ENCODE data around the gene PLCB1.
"Not testable (repeated sequence)": the region's sequence is repeated elsewhere in the genome, so short reads cannot be mapped to it uniquely, and the experiment has no call there.

PLCB1 gene

DNA sequence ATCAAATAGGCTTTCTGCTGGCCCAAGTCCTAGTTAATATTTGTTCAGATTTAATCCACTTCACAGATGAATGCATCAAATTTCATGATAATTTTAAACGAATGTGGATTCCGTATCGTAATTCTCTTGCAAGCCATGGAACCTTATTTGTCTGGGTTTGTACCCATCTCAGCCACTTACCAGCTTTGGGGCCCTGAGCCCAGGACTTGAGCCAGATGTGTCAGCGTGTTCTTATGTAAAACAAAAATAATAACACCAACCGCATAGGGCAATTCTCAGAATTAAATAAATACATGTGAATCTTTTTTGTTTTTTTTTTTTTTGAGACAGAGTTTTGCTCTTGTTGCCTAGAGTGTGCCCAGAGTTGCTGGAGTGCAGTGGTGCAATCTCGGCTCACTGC is 654.3 kb downstream of the PLCB1 start:
- no peak for DNase-seq (ENCODE audit: low spot score)

DNA sequence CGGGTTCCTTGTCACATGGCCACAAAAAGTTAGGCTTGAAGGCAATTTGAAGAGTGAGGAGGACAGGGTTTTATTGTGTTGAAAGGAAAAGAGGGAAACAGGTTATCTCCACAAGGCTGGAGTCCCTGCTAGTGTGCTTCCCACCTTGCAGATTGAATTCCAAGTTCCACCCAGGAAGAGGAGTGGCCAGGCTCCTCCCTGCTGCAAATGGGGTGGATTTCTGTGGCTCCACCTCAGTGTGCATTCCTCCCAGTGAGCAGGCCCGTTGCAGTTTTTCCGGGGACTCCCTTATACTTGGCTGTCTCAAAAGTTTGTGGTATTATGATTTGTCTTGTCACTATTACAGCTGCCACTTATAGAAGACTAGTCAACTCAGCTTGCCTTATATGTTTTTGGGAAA is 655.0 kb downstream of the PLCB1 start:
- no peak for DNase-seq (ENCODE audit: low spot score)

DNA sequence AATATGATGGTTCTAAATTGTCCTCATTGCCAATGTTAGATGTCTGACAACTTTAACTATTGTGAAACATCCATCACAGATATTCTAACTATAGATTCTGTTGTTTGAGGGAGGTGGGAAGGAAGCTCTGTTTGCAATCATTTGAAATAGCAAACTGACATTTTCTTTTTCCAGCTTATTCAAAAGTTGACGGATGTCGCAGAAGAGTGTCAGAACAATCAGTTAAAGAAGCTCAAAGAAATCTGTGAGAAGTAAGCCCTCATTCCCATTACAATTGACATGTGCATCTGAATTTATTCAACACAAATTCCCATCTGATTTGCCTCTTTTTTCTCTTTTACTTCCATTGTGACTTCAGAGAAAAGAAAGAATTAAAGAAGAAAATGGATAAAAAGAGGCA is 656.2 kb downstream of the PLCB1 start:
- no peak for DNase-seq (ENCODE audit: low spot score)

DNA sequence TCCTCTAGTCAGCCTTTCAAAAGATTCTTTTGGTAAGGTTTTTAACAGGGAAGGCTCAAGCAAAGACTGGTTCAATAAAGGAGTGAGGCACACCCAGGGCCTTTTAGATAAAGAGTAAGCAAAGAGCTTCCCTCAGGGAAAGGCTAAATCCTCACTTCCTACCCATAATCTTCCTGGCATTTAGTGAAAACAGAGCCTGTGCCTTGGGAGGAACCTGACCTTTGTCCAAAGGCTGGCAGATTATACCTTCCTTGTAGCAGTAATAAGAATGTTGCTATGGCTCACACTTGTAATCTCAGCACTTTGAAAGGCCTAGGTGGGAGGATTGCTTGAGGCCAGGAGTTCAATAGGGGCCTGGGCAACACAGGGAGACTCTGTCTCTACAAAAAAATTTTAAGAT is 656.8 kb downstream of the PLCB1 start:
- no peak for DNase-seq (ENCODE audit: low spot score)

DNA sequence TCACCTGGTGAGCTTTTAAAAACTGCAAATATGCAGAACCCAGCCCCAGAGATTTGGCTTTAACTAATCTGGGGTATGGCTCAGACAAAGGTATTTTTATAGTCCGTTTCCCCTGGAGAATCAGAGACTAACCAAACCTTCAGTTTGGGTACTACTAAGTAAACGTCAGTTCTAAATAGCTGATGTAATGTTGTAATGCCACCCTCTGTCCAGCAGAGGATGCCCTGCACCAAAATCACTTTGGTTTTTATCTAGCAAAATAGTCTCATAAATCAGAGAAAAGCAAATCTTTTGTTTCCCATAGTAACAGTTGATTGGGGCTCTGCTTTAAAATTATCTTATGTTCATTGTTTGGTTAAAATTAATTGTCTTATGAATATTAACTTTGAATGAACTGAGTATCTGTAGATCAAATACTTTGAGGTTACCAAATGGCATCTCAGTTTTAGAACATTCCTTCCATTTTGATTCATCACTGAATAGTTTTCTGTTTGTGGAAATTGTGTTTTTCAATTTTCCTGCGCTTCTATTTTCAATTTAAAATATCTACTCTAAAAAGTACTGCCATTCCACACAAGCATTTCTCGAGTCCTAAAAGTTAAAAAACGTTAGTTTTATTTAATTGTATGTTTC is 658.5 kb downstream of the PLCB1 start:
- no peak for DNase-seq (ENCODE audit: low spot score)

DNA sequence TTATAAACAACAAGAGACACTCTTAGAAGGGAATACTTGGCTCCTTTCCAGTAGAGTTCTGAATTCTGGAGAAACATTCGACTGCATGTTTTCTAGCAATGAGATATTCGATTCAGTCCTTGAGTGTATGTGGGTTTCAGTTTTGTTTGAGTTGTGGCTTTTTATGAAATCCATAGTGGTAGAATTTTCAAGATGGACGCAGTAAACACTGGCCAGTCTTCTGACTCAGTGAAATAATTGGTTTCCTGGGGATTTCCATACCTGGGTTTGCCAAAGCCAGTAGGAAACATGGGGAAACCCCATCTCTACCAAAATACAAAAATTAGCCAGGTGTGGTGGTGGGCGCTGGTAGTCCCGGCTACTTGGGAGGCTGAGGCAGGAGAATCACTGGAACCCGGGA is 663.3 kb downstream of the PLCB1 start:
- no peak for DNase-seq (ENCODE audit: low spot score)

DNA sequence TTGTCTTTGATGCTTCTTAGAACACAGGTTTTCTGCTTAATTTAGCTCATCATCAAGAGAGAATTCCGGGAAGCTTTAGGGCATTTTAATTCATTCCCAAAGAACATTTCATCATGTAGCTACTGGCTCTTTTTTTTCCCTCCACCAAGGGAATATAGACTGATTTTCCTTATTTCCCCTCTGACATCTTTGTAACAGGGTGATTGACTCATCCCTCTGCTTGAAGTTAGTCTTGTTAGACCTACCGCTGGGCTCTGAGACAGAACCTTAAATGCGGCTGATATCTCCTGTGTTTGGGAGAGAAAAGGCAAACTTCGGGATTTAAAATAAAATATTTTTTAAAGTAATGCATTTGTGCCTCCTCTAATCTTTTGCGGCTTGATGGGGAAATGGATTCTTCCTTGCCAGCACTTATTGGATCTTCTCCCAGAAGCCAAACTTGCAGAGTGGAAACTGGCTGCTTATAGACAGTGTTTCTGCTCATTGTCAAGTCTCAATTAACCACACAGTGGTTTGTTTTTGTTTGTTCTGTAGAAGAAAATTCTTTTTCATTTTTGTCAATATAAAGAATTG is 664.1 kb downstream of the PLCB1 start:
- no peak for DNase-seq (ENCODE audit: low spot score)

DNA sequence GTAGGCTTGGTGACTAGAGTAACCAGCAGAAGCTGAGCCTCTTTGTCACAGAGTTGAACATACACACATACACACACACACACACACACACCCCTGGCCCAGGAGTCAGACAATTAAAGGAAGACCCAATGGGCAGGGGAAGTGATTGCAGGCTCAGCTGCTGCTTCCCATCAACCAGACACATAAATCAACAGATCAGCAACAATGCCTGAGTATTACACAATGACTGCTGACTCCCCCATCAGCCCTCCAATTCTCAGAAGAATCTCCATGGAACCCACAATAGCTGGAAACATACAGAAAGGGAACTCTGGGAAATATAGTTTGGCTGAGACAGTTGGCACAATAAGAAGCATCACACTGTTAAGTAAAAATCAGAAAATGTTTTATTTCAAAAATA is 666.4 kb downstream of the PLCB1 start:
- no peak for DNase-seq (ENCODE audit: low spot score)

DNA sequence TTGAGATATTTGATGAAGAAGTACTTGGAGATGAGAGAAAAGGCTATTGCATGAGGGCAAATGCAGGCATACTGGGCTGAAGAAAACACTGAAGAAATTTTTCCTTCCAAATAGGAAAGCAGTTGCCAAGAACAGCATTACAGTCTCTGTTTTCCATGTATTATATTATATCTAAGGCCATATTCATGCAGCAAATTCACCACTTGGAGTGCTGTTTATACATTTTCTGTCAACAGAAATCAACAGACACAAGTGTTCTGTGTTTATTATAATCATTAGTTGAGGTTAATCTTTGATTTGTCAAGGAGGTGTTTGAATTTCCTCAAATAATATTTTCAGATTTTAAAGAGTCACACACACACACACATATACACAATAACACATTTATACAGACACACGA is 668.0 kb downstream of the PLCB1 start:
- no peak for DNase-seq (ENCODE audit: low spot score)

DNA sequence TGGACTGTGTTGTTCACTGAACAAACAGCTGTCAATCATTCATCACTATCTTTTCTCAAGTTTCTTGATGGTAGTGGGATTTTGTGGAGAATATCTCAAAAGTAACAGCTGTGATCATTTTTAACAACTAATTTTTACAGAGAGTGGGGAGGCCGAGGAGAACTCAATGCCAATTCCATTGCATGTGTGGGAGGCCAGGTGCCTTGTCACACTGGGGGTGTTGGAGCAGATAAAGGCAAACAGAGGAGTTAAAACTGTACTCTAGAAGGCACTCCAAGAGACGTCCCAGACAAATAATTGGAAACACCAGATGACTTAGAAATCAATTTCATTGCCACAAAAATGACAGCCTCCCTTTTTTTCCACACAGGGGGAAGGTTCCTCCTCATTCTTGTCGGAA is 669.6 kb downstream of the PLCB1 start:
- DNase-seq (ENCODE audit: low spot score), result no peak

DNA sequence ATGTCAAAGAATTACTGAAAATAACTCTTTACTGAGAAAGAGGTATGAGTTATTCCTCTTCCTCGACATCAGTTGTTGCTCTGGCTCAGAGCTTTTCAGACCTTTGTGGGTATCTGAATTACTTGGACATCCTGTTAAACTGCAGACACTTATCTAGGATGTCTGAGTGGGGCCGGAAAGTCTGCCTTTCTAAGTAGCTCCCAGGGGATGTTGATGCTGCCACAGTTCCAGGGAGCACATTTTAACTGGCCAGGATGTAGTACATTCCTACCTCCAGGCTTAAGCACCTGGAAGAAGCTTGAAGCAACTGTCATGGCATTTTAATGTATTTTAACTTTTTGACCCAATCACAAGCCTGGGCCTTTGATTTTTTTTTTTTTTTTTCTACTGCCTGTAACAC is 671.0 kb downstream of the PLCB1 start:
- no peak for DNase-seq (ENCODE audit: low spot score)

DNA sequence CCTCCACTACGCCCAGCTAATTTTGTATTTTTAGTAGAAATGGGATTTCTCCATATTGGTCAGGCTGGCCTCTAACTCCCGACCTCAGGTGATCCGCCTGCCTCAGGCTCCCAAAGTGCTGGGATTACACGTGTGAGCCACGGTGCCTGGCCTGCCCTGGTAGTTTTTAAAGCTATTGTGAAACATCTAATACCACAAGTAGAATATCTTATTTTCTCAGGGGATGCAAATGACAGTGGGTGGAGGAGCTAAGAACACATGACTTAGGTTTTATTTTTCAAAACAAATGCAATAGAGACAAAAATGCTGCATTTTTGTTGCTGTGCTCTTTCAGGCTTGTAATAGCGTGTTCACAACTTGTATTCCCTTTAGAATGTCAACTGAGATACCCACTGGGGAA is 671.9 kb downstream of the PLCB1 start:
- DNase-seq (ENCODE audit: low spot score), result no peak

DNA sequence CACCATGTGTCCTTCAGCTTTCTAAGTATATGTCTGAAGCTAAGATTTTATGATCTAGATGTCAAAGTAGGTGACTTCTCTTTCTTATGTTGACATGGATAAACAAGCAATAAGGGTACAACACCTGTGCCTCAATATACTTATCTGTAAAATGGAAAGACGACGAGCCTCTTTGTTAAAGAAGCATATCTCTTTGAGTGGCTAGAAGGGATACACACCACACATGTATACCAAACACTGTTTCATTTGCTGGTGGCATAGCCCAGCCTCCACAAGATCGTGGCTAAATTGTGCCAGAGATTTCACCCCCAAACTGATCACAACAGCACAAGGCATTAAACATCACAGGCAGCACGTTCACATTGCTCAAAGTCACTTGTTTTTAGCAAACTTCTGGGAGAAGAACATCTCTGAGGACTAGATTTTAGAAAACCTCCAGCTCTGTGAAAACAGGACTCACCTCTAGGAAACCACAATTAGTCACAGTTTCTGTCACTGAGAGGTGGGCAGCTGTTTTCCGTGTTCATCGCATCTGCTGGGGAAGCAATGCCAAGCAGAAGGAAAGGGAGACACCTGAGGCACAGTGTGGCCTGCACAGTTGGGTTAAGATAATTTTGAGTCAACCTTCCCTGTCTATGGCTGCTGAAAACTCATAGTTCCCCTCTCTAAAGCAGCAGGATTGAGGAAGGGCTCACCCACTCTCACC is 673.8 kb downstream of the PLCB1 start:
- no peak for DNase-seq (ENCODE audit: low spot score)

DNA sequence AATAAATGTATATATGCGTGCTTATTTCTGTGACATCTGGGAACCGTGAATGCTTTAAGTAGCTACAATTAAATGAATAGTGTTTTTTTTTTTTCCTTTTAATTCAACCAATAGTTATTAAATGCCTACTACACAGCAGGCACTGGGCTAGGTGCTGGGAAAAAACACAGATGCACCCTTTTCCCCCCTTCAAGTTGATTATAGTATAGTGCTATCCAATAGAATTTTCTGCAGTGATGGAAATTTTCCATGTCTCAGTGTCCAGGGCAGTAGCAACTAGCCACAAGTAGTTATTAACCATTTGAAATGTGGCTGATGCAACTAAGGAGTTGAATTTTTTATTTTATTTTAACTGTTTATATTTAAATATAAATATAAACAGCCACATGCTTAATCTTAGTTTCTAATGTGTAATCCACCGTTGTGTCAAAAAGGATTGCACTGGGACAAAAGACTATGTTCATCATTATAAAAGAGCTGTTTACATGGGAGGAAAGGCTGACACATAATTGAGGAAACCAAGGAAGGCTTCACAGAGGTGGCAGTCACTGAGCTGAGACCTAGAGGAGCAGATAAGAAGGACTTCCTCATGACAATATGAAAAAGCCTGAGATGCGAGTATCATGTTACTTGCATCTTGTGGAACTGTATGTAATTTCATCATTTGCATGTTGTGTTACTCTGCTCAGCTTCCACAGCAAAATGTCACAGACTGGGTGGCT is 675.6 kb downstream of the PLCB1 start:
- DNase-seq (ENCODE audit: low spot score), result no peak

DNA sequence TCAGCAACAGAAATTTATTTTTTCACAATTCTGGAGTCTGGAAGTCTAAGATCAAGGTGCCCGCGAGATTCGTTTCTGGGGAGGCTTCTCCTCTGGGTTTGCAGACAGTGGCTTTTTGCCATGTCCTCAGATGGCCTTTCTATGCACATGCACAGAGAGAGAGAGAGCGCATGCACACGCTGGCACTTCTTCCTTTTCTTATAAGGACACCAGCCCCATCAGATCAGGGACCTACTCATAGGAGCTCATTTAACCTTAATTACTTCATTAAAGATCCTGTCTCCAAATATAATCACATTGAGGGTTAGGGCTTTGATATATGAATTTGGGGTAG is 676.1 kb downstream of the PLCB1 start:
- DNase-seq (ENCODE audit: low spot score), result no peak

DNA sequence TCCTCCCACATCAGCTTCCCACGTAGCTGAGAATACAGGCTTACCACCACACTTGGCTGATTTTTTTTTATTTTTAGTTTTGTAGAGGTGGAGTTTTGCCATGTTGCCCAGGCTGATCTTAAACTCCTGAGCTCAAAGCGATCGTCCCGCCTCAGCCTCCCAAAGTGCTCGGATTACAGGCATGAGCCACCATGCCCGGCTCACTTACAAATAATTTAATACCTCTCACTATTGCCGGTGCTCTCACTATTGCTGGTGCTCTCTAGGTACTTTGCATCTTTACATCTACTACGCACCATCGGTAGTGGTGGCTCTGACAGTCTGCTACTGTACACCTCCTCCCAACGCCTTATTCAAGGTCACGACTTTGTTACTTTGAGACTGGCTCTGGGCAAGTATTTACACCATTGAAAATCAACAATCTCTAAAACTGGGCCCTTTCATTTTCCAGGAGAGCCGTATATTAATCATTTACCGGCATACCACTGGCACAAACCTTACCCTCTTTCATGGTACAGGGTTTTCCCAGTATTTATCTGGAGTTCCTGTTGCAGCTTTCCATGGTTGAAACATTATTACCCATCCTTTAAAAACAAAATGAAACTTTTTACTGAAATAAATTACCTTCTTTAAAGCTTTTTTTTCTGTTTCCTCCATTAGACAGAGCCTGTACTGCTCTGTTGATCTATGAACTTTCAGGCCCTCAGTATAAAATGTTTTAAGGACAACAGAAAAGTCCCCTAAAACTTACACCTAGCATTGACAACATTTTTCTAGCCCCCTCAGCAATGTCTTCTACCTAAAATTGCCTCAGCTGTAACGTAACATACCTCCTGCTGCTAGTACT is 677.3 kb downstream of the PLCB1 start:
- DNase-seq (ENCODE audit: low spot score), result no peak

DNA sequence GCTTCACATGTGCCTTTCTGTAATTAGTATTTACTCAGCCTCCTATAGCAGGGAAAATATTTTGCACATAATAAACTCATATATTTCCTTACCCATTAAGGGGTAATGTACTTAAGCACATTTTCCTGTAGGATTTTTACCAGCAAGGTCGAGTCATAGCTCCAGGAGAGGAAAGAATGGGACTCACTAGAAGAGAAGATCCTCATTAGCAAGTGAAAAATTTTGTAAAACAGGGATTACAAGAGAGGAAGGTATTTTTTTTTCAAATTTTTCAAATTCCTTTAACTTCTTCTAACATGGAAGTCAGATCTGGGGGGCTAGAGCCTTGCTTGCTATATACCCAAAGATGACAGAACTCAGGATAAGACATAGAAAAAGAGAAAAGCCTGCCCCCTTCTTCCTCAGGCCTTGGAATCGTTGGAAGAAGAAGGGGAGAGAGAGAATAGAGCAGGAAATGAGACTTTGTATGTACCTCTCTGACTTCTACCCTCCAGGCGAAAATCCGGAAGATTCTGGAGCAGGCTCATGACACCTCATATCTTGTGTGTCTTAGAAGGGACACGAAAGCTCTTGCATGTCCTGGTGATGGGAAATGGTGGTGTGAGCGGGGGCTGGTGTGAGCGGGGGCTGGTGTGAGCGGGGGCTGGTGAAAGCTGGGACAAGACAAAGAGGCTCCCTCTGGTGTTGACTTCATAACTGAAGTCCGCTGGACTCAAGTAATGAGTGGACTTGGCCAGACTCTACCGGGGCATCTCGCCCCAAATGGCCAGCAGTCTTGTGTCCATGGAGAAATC is 679.9 kb downstream of the PLCB1 start:
- no peak for DNase-seq (ENCODE audit: low spot score)

DNA sequence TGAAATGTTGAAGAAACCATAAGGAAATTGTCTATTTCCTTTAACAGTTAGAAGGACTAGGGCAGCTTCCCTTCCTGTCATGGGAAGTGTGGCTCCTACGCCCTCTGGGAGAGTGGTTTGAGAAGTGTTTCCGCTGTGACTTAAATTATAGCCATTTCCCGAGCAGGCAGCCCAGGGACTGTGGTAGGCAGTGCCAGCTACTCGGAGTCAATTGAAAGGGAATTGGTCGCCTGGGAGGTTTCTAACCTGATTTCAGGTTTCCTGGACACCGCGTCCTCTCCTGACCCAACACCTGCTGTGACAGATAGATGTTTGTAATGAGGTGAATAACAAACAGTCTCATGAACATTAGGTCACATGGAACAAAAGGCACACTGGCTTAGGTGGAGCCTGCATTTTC is 680.8 kb downstream of the PLCB1 start:
- DNase-seq (ENCODE audit: low spot score), result no peak

DNA sequence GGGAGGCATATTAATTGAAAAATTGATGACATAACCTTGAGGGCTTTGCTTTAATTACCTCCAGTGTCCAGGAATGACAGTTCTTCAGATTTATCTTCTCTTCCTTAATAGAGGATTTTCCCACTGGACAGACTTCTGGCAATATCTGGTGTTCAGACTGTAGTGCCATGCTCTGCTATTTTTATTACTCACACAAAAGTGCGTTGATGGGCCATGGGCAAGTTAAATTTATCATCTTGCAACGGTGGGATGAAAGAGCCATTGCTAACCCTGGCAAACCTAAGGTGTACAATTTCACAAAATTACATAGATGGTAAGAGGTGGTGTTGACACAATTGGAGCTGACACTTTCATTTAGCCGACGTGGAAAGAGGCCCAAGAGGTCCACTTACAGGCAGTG is 683.1 kb downstream of the PLCB1 start:
- DNase-seq (ENCODE audit: low spot score), result no peak

DNA sequence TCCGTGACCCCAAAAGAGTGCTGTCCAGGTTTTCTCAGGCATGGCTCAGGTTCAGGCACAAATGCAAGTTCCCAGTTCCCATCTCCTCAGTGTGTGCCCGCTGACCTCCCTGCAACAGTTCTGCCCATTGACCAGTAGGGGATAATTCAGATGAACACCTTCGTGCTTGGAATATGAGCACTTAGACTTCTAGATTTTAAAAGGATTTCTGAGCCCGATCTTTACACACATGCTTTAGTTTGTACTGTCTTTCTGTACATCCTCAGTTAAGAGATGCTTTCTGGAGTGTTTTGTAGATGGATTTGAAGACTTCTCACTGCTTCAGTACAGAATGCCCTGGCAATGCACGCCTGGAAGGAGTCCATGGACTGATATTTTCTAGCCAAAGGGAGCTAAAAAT is 697.2 kb downstream of the PLCB1 start:
- DNase-seq (ENCODE audit: low spot score), result no peak

DNA sequence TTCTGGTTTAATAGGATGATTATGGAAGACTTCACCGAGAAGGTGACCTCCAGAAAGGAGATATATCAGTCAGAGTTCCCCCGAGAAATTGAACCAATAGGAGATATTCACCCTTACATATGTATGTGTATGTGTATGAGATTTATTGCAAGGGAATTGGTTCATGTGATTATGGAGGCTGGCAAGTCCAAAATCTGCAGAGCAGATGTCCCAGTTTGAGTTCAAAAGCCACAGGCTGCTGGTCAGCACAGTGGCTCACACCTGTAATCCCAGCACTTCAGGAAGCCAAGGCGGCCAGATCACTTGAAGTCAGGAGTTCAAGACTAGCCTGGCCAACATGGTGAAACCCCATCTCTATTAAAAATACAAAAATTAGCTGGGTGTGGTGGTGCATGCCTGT is 702.2 kb downstream of the PLCB1 start:
- not testable (repeated sequence) for DNase-seq (ENCODE audit: low spot score)

DNA sequence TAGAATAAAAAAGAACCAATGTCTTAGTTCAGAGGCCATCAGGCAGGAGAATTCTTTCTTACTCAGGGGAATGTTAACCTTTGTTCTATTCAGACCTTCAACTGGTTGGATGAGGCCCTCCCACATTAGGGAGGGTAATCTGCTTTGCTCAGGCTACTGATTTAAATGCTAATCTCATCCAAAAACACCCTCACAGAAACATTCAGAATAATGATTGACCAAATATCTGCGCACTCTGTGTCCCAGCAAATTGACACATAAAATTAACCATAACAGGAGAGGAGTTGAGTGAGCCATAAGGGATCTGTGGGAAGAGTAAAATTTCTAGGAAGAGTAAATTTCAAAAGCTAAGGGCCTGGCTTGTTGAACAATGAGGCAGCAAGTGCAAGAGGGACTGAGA is 702.8 kb downstream of the PLCB1 start:
- DNase-seq (ENCODE audit: low spot score), result no peak

Measured in left forelimb (tissue), 1 donor.